Spleen (tissue), 7 donors: ENCODE measurements around the gene JARID2.

ENCODE experiments used
- CTCF ChIP-seq, 11 experiments: fragments of 200-600 bp in 7 of 11; fragments of 450-650 bp in 4 of 11; sonication (generic) in 4 of 11; IDR thresholded peaks in 8 of 11; conservative IDR thresholded peaks in 3 of 11; 1 replicate in 7 of 11; 2 replicates in 4 of 11; pipeline versions ENCODE4 v1.4.0 to v1.8.0; 2016 to 2021; ENCODE audit warnings: antibody characterized with exemption in 11 of 11, inconsistent platforms in 4 of 11, mild to moderate bottlenecking in 1 of 11
- POLR2A ChIP-seq, 3 donors: fragments of 450-650 bp; IDR thresholded peaks; one replicate each; pipeline ENCODE4 v1.5.1; 2017; ENCODE audit warnings: antibody characterized with exemption in 3 of 3, mild to moderate bottlenecking in 1 of 3
- POLR2AphosphoS5 ChIP-seq, 3 donors: sonication (generic); formaldehyde crosslinking; IDR thresholded peaks; one replicate each; pipeline ENCODE4 v1.5.1; 2017; ENCODE audit warnings: antibody characterized with exemption in 3 of 3
- donor health status: DM: no; HTN: no; CAD: no; lungs with moderate emphysema.
- donor health status: DM: no; HTN: no; CAD: no.
- donor health status: DM: no; HTN: no; CAD: no.

GRCh38 chr6:15352845-15353244 lies 107.0 kb downstream of the JARID2 start:
- TF ChIP-seq CTCF (IDR thresholded peaks at IDR 0.05 in 8 of 11, conservative IDR thresholded peaks at IDR 0.05 in 3 of 11): no peak
- TF ChIP-seq POLR2A (IDR thresholded peaks at IDR 0.05): no peak
- no peak for TF ChIP-seq POLR2AphosphoS5 (IDR thresholded peaks at IDR 0.05)
